ENCODE results near the gene IL17C. TPM values are rescaled to one million over a fixed set of nuclear protein-coding genes. Genes with fewer than 3 reads are reported as not detected.

IL17C gene
- total RNA-seq: not detected in 2 replicates
- long read RNA-seq: 0 reads

DNA sequence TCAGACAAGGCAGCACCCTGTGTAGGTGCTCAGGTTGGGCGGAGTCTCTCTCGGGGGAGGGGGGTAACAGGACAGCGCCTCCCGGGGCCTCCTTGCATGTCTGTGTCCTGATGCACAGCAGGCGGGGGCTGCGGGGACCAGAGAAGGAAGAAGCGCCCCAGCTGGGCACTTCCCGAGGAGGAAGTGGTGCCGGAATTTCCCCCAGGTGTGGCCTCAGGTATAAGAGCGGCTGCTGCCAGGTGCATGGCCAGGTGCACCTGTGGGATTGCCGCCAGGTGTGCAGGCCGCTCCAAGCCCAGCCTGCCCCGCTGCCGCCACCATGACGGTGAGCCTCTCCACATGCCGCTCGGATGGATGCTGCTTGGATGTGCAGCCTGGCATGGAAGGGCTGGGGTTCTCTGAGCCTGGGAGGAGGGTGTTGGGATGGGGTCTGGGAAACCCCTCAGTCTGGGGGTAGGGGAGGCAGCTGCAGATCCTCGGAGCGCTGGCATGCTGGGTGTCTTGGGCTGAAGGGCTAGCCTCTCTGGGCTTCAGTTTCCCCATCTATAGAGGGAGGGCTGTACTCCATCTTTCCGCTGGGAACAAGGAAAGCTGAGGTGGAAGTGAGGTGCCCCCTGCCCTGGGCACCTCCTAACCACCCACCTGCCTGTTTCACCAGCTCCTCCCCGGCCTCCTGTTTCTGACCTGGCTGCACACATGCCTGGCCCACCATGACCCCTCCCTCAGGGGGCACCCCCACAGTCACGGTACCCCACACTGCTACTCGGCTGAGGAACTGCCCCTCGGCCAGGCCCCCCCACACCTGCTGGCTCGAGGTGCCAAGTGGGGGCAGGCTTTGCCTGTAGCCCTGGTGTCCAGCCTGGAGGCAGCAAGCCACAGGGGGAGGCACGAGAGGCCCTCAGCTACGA is at the start of gene IL17C:
Gene IL17C, plus strand, starts transcription at position 250 of the 908 bp plus-strand sequence. Its CDS starts 70 bp downstream, at position 320.
- TF ChIP-seq, protein P1, sequence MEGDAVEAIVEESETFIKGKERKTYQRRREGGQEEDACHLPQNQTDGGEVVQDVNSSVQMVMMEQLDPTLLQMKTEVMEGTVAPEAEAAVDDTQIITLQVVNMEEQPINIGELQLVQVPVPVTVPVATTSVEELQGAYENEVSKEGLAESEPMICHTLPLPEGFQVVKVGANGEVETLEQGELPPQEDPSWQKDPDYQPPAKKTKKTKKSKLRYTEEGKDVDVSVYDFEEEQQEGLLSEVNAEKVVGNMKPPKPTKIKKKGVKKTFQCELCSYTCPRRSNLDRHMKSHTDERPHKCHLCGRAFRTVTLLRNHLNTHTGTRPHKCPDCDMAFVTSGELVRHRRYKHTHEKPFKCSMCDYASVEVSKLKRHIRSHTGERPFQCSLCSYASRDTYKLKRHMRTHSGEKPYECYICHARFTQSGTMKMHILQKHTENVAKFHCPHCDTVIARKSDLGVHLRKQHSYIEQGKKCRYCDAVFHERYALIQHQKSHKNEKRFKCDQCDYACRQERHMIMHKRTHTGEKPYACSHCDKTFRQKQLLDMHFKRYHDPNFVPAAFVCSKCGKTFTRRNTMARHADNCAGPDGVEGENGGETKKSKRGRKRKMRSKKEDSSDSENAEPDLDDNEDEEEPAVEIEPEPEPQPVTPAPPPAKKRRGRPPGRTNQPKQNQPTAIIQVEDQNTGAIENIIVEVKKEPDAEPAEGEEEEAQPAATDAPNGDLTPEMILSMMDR (IDR thresholded peaks at IDR 0.05): no peak
- Mint-ChIP-seq H3K4me1 (ENCODE audit: unreplicated experiment) (peaks cover 7% of the 10 kb centered on the region), H3K36me3 (ENCODE audit: unreplicated experiment) (no peaks in the 10 kb centered on the region), H3K27me3 (ENCODE audit: unreplicated experiment) (peaks cover 8% of the 10 kb centered on the region), H3K9me3 (ENCODE audit: unreplicated experiment) (no peaks in the 10 kb centered on the region), H3K4me3 (ENCODE audit: unreplicated experiment) (no peak within 1 kb of the TSS), H3K27ac (ENCODE audit: unreplicated experiment) (no peak within 1 kb of the TSS)
- DNase-seq (ENCODE audit: extremely low spot score, unreplicated experiment): no peak

- Mint-ChIP-seq H3K4me1 (ENCODE audit: unreplicated experiment) (no peaks in the 10 kb centered on the region), H3K9me3 (ENCODE audit: unreplicated experiment) (no peaks in the 10 kb centered on the region), H3K36me3 (ENCODE audit: unreplicated experiment) (peaks cover 53% of the 10 kb centered on the region), H3K27ac (ENCODE audit: unreplicated experiment) (no peak overlapping the region), H3K27me3 (ENCODE audit: unreplicated experiment) (no peaks in the 10 kb centered on the region), H3K4me3 (ENCODE audit: unreplicated experiment) (no peak overlapping the region)
- DNase-seq (ENCODE audit: extremely low spot score, unreplicated experiment): no peak
- TF ChIP-seq, protein P1 (IDR thresholded peaks at IDR 0.05): no peak
Observed at GRCh38 chr16:88588754-88589153, 49.6 kb upstream of the IL17C start.

DNA sequence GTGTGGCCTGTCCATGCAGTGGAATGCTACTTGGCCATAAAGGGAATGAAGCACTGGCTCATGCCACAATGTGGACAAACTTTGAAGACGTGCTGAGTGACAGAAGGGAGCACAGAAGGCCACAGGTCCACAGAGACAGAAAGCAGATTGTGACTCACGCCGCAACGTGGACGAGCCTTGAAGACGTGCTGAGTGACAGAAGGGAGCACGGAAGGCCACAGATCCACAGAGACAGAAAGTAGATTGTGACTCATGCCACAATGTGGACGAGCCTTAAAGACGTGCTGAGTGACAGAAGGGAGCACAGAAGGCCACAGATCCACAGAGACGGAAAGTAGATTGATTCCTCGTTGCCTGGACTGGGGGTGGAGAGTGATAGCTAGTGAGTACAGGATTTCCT is 48.9 kb upstream of the IL17C start:
- H3K27me3 Mint-ChIP-seq (ENCODE audit: unreplicated experiment): no peaks in the 10 kb centered on the region
- H3K36me3 Mint-ChIP-seq (ENCODE audit: unreplicated experiment): peaks cover 53% of the 10 kb centered on the region
- H3K9me3 Mint-ChIP-seq (ENCODE audit: unreplicated experiment): no peaks in the 10 kb centered on the region
- TF ChIP-seq, protein P1 (IDR thresholded peaks at IDR 0.05): no peak
- H3K27ac Mint-ChIP-seq (ENCODE audit: unreplicated experiment): no peak overlapping the region
- H3K4me1 Mint-ChIP-seq (ENCODE audit: unreplicated experiment): no peaks in the 10 kb centered on the region
- no peak overlapping the region for H3K4me3 Mint-ChIP-seq (ENCODE audit: unreplicated experiment)
- DNase-seq (ENCODE audit: extremely low spot score, unreplicated experiment): no peak

DNA sequence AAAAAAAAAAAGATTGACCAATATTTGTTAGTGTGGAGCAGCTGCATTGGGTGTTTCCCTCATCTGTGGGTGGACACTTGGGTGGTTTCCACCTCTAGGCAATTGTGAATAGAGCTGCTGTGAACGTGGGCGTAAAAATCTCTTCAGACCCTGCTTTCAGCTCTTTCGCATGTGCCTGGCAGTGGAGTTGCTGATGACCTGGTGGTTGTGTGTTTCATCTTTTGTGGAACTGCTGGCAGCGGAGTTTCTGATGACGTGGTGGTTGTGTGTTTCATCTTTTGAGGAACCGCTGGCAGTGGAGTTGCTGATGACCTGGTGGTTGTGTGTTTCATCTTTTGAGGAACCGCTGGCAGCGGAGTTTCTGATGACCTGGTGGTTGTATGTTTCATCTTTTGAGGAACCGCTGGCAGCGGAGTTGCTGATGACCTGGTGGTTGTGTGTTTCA is 46.8 kb upstream of the IL17C start:
- Mint-ChIP-seq H3K4me1 (ENCODE audit: unreplicated experiment) (no peaks in the 10 kb centered on the region), H3K27ac (ENCODE audit: unreplicated experiment) (no peak overlapping the region), H3K36me3 (ENCODE audit: unreplicated experiment) (peaks cover 54% of the 10 kb centered on the region), H3K4me3 (ENCODE audit: unreplicated experiment) (no peak overlapping the region), H3K9me3 (ENCODE audit: unreplicated experiment) (no peaks in the 10 kb centered on the region), H3K27me3 (ENCODE audit: unreplicated experiment) (no peaks in the 10 kb centered on the region)
- no peak for DNase-seq (ENCODE audit: extremely low spot score, unreplicated experiment)
- TF ChIP-seq, protein P1 (IDR thresholded peaks at IDR 0.05): no peak

- Mint-ChIP-seq H3K4me1 (ENCODE audit: unreplicated experiment) (no peaks in the 10 kb centered on the region), H3K36me3 (ENCODE audit: unreplicated experiment) (peaks cover 46% of the 10 kb centered on the region)
- DNase-seq (ENCODE audit: extremely low spot score, unreplicated experiment): no peak
Observed at GRCh38 chr16:88593061-88593460, 45.3 kb upstream of the IL17C start.

More at GRCh38 chr16:88593061-88593460, 45.3 kb upstream of the IL17C start:
- TF ChIP-seq, protein P1 (IDR thresholded peaks at IDR 0.05): no peak
- H3K4me3 Mint-ChIP-seq (ENCODE audit: unreplicated experiment): no peak overlapping the region
- H3K27me3 Mint-ChIP-seq (ENCODE audit: unreplicated experiment): no peaks in the 10 kb centered on the region
- no peaks in the 10 kb centered on the region for H3K9me3 Mint-ChIP-seq (ENCODE audit: unreplicated experiment)
- no peak overlapping the region for H3K27ac Mint-ChIP-seq (ENCODE audit: unreplicated experiment)

All from osteocyte (in vitro differentiated cells).